NOMO-1 (cell line): ENCODE measurements around the gene FAM163B.

Experiments used
- DNase-seq, 2 experiments: peaks; one replicate each; lab custom pipeline; 2025; ENCODE audit not compliant: unreplicated experiment in 2 of 2; lab: John Stamatoyannopoulos, UW

FAM163B gene

GRCh38 chr9:133584559-133585476 lies 24.4 kb downstream of the FAM163B start:
- no peak for DNase-seq

GRCh38 chr9:133584167-133584558 lies 25.0 kb downstream of the FAM163B start:
- DNase-seq = no peak

- no peak for DNase-seq
These were observed 25.6 kb downstream of the FAM163B start for GRCh38 chr9:133583586-133583985.

GRCh38 chr9:133583111-133583510 lies 26.1 kb downstream of the FAM163B start:
- no peak for DNase-seq

GRCh38 chr9:133582501-133583045 lies 26.6 kb downstream of the FAM163B start:
- DNase-seq = no peak

- no peak for DNase-seq
These were observed 27.5 kb downstream of the FAM163B start for GRCh38 chr9:133581513-133582343.

- DNase-seq = no peak
These were observed 28.2 kb downstream of the FAM163B start for GRCh38 chr9:133581011-133581410.

GRCh38 chr9:133580419-133580738 lies 28.8 kb downstream of the FAM163B start:
- no peak for DNase-seq

- no peak for DNase-seq
These were observed 29.4 kb downstream of the FAM163B start for GRCh38 chr9:133579601-133580418.

GRCh38 chr9:133578524-133579441 lies 30.4 kb downstream of the FAM163B start:
- DNase-seq = no peak

- no peak for DNase-seq
These were observed 31.5 kb downstream of the FAM163B start for GRCh38 chr9:133577737-133578112.

- no peak for DNase-seq
These were observed 32.1 kb downstream of the FAM163B start for GRCh38 chr9:133576875-133577736.

GRCh38 chr9:133576031-133576874 lies 32.9 kb downstream of the FAM163B start:
- DNase-seq = no peak

GRCh38 chr9:133575186-133576030 lies 33.8 kb downstream of the FAM163B start:
- DNase-seq = no peak

GRCh38 chr9:133574771-133575170 lies 34.4 kb downstream of the FAM163B start:
- DNase-seq = no peak

GRCh38 chr9:133573791-133574515 lies 35.2 kb downstream of the FAM163B start:
- no peak for DNase-seq
